ENCODE results near the gene ZNF879.

The ZNF879 gene

GRCh38 chr5:179033004-179033580, 9.5 kb downstream of the ZNF879 start:
- no peak for DNase-seq

- DNase-seq: no peak
Observed at GRCh38 chr5:179044765-179045164, 21.2 kb downstream of the ZNF879 start.

GRCh38 chr5:179051784-179052183, 28.2 kb downstream of the ZNF879 start:
- DNase-seq: no peak

- DNase-seq: no peak
Observed at GRCh38 chr5:179054036-179054785, 30.6 kb downstream of the ZNF879 start.

- no peak for DNase-seq
Observed at GRCh38 chr5:179054876-179055275, 31.3 kb downstream of the ZNF879 start.

- DNase-seq: no peak
Observed at GRCh38 chr5:179055436-179055835, 31.8 kb downstream of the ZNF879 start.

GRCh38 chr5:179055841-179056240, 32.2 kb downstream of the ZNF879 start:
- no peak for DNase-seq

- no peak for DNase-seq
Observed at GRCh38 chr5:179060116-179061008, 36.8 kb downstream of the ZNF879 start, which contains the start of gene ZNF354C. Gene ZNF354C (plus strand): TSS chr5:179060373. CDS start chr5:179062069, 1,696 bp downstream.

- no peak for DNase-seq
Observed at GRCh38 chr5:179061025-179061424, 37.4 kb downstream of the ZNF879 start.

GRCh38 chr5:179065703-179066102, 42.1 kb downstream of the ZNF879 start:
- DNase-seq: no peak

- DNase-seq: no peak
Observed at GRCh38 chr5:179079165-179079987, 55.8 kb downstream of the ZNF879 start.

GRCh38 chr5:179080724-179081123, 57.1 kb downstream of the ZNF879 start:
- DNase-seq: no peak
